HTERT RPE-1 (cell line): ENCODE results near the gene GADD45GIP1.

Source experiments
- in situ Hi-C: fragments of 300-500 bp; cut with MboI; formaldehyde crosslinking; loops from 4 replicates; pipeline ENCODE4 v1.14.3; 2020; ENCODE audit warnings: low sequenced_read_pairs

The GADD45GIP1 gene

GRCh38 chr19:12956446-12957388 is at the start of gene GADD45GIP1:
TSS of gene GADD45GIP1 (minus strand) at chr19:12957223. CDS start at chr19:12957212, 11 bp downstream.
- in situ Hi-C loops: no loop called here

GRCh38 chr19:13005861-13006370 is 48.9 kb upstream of the GADD45GIP1 start:
- in situ Hi-C loops: no loop called here

- in situ Hi-C loops: no loop called here
These were observed 48.2 kb upstream of the GADD45GIP1 start for GRCh38 chr19:13005253-13005652.

GRCh38 chr19:13004273-13004672 is 47.2 kb upstream of the GADD45GIP1 start:
- in situ Hi-C loops: no loop called here

- in situ Hi-C loops: no loop called here
These were observed 46.1 kb upstream of the GADD45GIP1 start for GRCh38 chr19:13003081-13003480.

GRCh38 chr19:13002166-13002898 is 45.3 kb upstream of the GADD45GIP1 start:
- in situ Hi-C loops: no loop called here

GRCh38 chr19:13001502-13002165 is 44.6 kb upstream of the GADD45GIP1 start:
- in situ Hi-C loops: no loop called here

- in situ Hi-C loops: no loop called here
These were observed 44.1 kb upstream of the GADD45GIP1 start for GRCh38 chr19:13001166-13001501.

- in situ Hi-C loops: no loop called here
These were observed 41.2 kb upstream of the GADD45GIP1 start for GRCh38 chr19:12997967-12998940.

- in situ Hi-C loops: no loop called here
These were observed 40.4 kb upstream of the GADD45GIP1 start for GRCh38 chr19:12997179-12997966.

GRCh38 chr19:12996406-12997094 is 39.5 kb upstream of the GADD45GIP1 start:
- in situ Hi-C loops: no loop called here

- in situ Hi-C loops: no loop called here
These were observed 38.8 kb upstream of the GADD45GIP1 start for GRCh38 chr19:12995596-12996405.

- in situ Hi-C loops: no loop called here
These were observed 37.9 kb upstream of the GADD45GIP1 start, which contains the start of gene NFIX for GRCh38 chr19:12994701-12995595. TSS of gene NFIX (plus strand) at chr19:12995475. CDS start at chr19:12995838, 363 bp downstream.

- in situ Hi-C loops: no loop called here
These were observed 36.5 kb upstream of the GADD45GIP1 start for GRCh38 chr19:12993562-12993961.

- in situ Hi-C loops: no loop called here
These were observed 35.7 kb upstream of the GADD45GIP1 start for GRCh38 chr19:12992729-12993128.

GRCh38 chr19:12991296-12991695 is 34.3 kb upstream of the GADD45GIP1 start:
- in situ Hi-C loops: no loop called here

GRCh38 chr19:12990853-12991252 is 33.8 kb upstream of the GADD45GIP1 start:
- in situ Hi-C loops: no loop called here
